ENCODE results near the gene TFF3.

TFF3 gene

GRCh38 chr21:42346866-42347600 lies 31.8 kb upstream of the TFF3 start:
- DNase-seq, result no peak

- no peak for DNase-seq
Observed at GRCh38 chr21:42346441-42346840, 31.2 kb upstream of the TFF3 start.

- DNase-seq, result no peak
Observed at GRCh38 chr21:42344631-42345030, 29.4 kb upstream of the TFF3 start.

GRCh38 chr21:42343963-42344510 lies 28.8 kb upstream of the TFF3 start:
- DNase-seq, result no peak

- DNase-seq, result no peak
Observed at GRCh38 chr21:42343556-42343955, 28.3 kb upstream of the TFF3 start.

- DNase-seq, result no peak
Observed at GRCh38 chr21:42343101-42343500, 27.9 kb upstream of the TFF3 start.

- DNase-seq, result no peak
Observed at GRCh38 chr21:42341776-42342542, 26.8 kb upstream of the TFF3 start.

- no peak for DNase-seq
Observed at GRCh38 chr21:42340187-42341050, 25.2 kb upstream of the TFF3 start.

GRCh38 chr21:42338729-42339715 lies 23.8 kb upstream of the TFF3 start:
- no peak for DNase-seq

- DNase-seq, result peak; percentile 69
Observed at GRCh38 chr21:42337830-42338728, 22.9 kb upstream of the TFF3 start.

GRCh38 chr21:42337276-42337675 lies 22.1 kb upstream of the TFF3 start:
- DNase-seq, result no peak

- no peak for DNase-seq
Observed at GRCh38 chr21:42336054-42336453, 20.8 kb upstream of the TFF3 start.

GRCh38 chr21:42332557-42333317 lies 17.5 kb upstream of the TFF3 start:
- DNase-seq, result no peak

GRCh38 chr21:42331660-42332059 lies 16.5 kb upstream of the TFF3 start:
- no peak for DNase-seq

GRCh38 chr21:42330380-42331371 lies 15.5 kb upstream of the TFF3 start:
- DNase-seq, result no peak

GRCh38 chr21:42324896-42325295 lies 9.7 kb upstream of the TFF3 start:
- DNase-seq, result no peak

- DNase-seq, result no peak
Observed at GRCh38 chr21:42321845-42322244, 6.6 kb upstream of the TFF3 start.

GRCh38 chr21:42321231-42321630 lies 6.0 kb upstream of the TFF3 start:
- no peak for DNase-seq

GRCh38 chr21:42320791-42321190 lies 5.6 kb upstream of the TFF3 start:
- DNase-seq, result no peak
